Subcutaneous adipose tissue (tissue), 4 donors: ENCODE results near the gene PRRT1. TPM values are rescaled to one million over a fixed set of nuclear protein-coding genes. Genes with fewer than 3 reads are reported as not detected.

ENCODE experiments used
- CTCF ChIP-seq: fragments of 450-650 bp; IDR thresholded peaks from one replicate; pipeline ENCODE4 v1.5.1; 2016; ENCODE audit warnings: low read depth, mild to moderate bottlenecking, control low read depth, antibody characterized with exemption, moderate library complexity
- total RNA-seq, 4 donors: library from RNA; depleted of rRNA; stranded (reverse); fragments of >200 nt; gene quantifications; one replicate each; pipeline ENCODE4 v1.1.0, GENCODE V29; 2016

The PRRT1 gene
- total RNA-seq, 4 donors from 2014 or later: 0.34 to 1.3 (median 0.57) TPM; not detected in 1

GRCh38 chr6:32133786-32134185 lies 18.0 kb downstream of the PRRT1 start:
- no peak for TF ChIP-seq CTCF

- TF ChIP-seq CTCF: no peak
Observed at GRCh38 chr6:32132110-32132509, 19.6 kb downstream of the PRRT1 start.

GRCh38 chr6:32131439-32131948 lies 20.2 kb downstream of the PRRT1 start:
- no peak for TF ChIP-seq CTCF

- no peak for TF ChIP-seq CTCF
Observed at GRCh38 chr6:32129297-32130088, 22.2 kb downstream of the PRRT1 start.

- TF ChIP-seq CTCF: no peak
Observed at GRCh38 chr6:32128751-32129296, 22.9 kb downstream of the PRRT1 start.

GRCh38 chr6:32127717-32128592 lies 23.8 kb downstream of the PRRT1 start, which contains the start of gene ATF6B:
ATF6B (minus strand) TSS chr6:32128246; CDS start chr6:32128207, 39 bp downstream.
- TF ChIP-seq CTCF: no peak

- no peak for TF ChIP-seq CTCF
Observed at GRCh38 chr6:32127409-32127716, 24.4 kb downstream of the PRRT1 start.
